WTC11 (cell line): ENCODE data around the gene ARMH4. TPM values are rescaled to one million over a fixed set of nuclear protein-coding genes. Genes with fewer than 3 reads are reported as not detected.

Experiments
- ATAC-seq: fragments of 200-7000 bp; cut with Tn5 transposase; 2 replicates; pipeline ENCODE4 v1.10.0; 2021; ENCODE audit warnings: mild to moderate bottlenecking, moderate library complexity
- CTCF ChIA-PET: fragments of 300-600 bp; sonication (Branson Sonifier 250); formaldehyde crosslinking; loops from one replicate; lab custom pipeline; 2021; ENCODE audit warnings: antibody characterized with exemption; lab: Charles Lee
- POLR2A ChIA-PET: fragments of 350-600 bp; sonication (Branson Sonifier 250); formaldehyde crosslinking; loops from one replicate; lab custom pipeline; 2021; ENCODE audit warnings: antibody characterized with exemption; lab: Charles Lee
- DNase-seq: peaks from one replicate; pipeline ENCODE4 v3.0.0; 2021; ENCODE audit warnings: low spot score
- H3K27ac Mint-ChIP-seq: 2 replicates; pipeline ENCODE4 v1.8.0; 2021; ENCODE audit warnings: mixed read lengths
- H3K27me3 Mint-ChIP-seq: 2 replicates; pipeline ENCODE4 v1.8.0; 2021; ENCODE audit warnings: low read depth, mild to moderate bottlenecking, moderate library complexity, mixed read lengths
- H3K36me3 Mint-ChIP-seq: 2 replicates; pipeline ENCODE4 v1.8.0; 2021; ENCODE audit warnings: mixed read lengths
- H3K4me1 Mint-ChIP-seq: 2 replicates; pipeline ENCODE4 v1.8.0; 2022; ENCODE audit warnings: mixed read lengths
- H3K4me3 Mint-ChIP-seq: 2 replicates; pipeline ENCODE4 v1.8.0; 2021; ENCODE audit warnings: mild to moderate bottlenecking, moderate library complexity, mixed read lengths
- H3K9me3 Mint-ChIP-seq: 2 replicates; pipeline ENCODE4 v1.8.0; 2021; ENCODE audit warnings: mixed read lengths
- EMX1 ChIP-seq: fragments of 250-450 bp; sonication (Bioruptor Pico); IDR thresholded peaks from 2 replicates; pipeline ENCODE4 v1.8.0; 2021; ENCODE audit warnings: mild to moderate bottlenecking
- ESRRA ChIP-seq: sonication (generic); formaldehyde crosslinking; IDR thresholded peaks from 2 replicates; pipeline ENCODE4 v1.8.1; 2022; ENCODE audit warnings: mild to moderate bottlenecking, missing genetic modification reagents, borderline replicate concordance
- FOXK1 ChIP-seq: sonication (generic); formaldehyde crosslinking; IDR thresholded peaks from 2 replicates; pipeline ENCODE4 v1.8.0; 2022; ENCODE audit warnings: mild to moderate bottlenecking, moderate library complexity, missing genetic modification reagents
- GTF2I ChIP-seq: fragments of 250-450 bp; sonication (Bioruptor Pico); conservative IDR thresholded peaks from 2 replicates; pipeline ENCODE4 v1.4.0; 2021; ENCODE audit warnings: mild to moderate bottlenecking
- IRF2 ChIP-seq: sonication (generic); formaldehyde crosslinking; IDR thresholded peaks from 2 replicates; pipeline ENCODE4 v1.8.0; 2022; ENCODE audit warnings: low read depth, missing genetic modification reagents, borderline replicate concordance
- JUN ChIP-seq: sonication (generic); formaldehyde crosslinking; IDR thresholded peaks from 2 replicates; pipeline ENCODE4 v1.8.0; 2023; ENCODE audit warnings: mild to moderate bottlenecking, missing genetic modification reagents
- MXD4 ChIP-seq: fragments of 250-450 bp; sonication (Bioruptor Pico); IDR thresholded peaks from 2 replicates; pipeline ENCODE4 v1.8.0; 2021; ENCODE audit warnings: mild to moderate bottlenecking, moderate library complexity, borderline replicate concordance
- NFE2L1 ChIP-seq: sonication (generic); formaldehyde crosslinking; IDR thresholded peaks from 2 replicates; pipeline ENCODE4 v1.8.1; 2023; ENCODE audit warnings: missing genetic modification reagents
- NR1H2 ChIP-seq: sonication (generic); formaldehyde crosslinking; IDR thresholded peaks from 2 replicates; pipeline ENCODE4 v1.9.0; 2021; ENCODE audit warnings: mild to moderate bottlenecking, moderate library complexity, missing genetic modification reagents
- TCF7 ChIP-seq: sonication (generic); formaldehyde crosslinking; IDR thresholded peaks from 2 replicates; pipeline ENCODE4 v1.8.0; 2022; ENCODE audit warnings: mild to moderate bottlenecking, low read depth, missing genetic modification reagents, moderate library complexity
- TEAD4 ChIP-seq: sonication (generic); formaldehyde crosslinking; IDR thresholded peaks from 2 replicates; pipeline ENCODE4 v1.8.0; 2022; ENCODE audit warnings: mild to moderate bottlenecking, missing genetic modification reagents
- TP53 ChIP-seq: sonication (generic); formaldehyde crosslinking; IDR thresholded peaks from 2 replicates; pipeline ENCODE4 v1.8.1; 2023; ENCODE audit warnings: mild to moderate bottlenecking, missing genetic modification reagents
- ZNF138 ChIP-seq: sonication (generic); formaldehyde crosslinking; conservative IDR thresholded peaks from 2 replicates; pipeline ENCODE4 v1.8.1; 2022; ENCODE audit warnings: mild to moderate bottlenecking, moderate library complexity, missing genetic modification reagents
- total RNA-seq: library from RNA; stranded (reverse); gene quantifications from 3 replicates; pipeline ENCODE4 v1.2.3, GENCODE V29; 2021
- TF ChIP-seq, protein P1 (sequence below): fragments of 250-450 bp; sonication (Bioruptor Pico); IDR thresholded peaks from 2 replicates; pipeline ENCODE4 v1.9.0; 2021; ENCODE audit warnings: mild to moderate bottlenecking, borderline replicate concordance
- TF ChIP-seq, protein P2 (sequence below): sonication (generic); formaldehyde crosslinking; IDR thresholded peaks from 2 replicates; pipeline ENCODE4 v1.8.1; 2023; ENCODE audit warnings: mild to moderate bottlenecking, missing genetic modification reagents
- TF ChIP-seq, protein P3 (sequence below): sonication (generic); formaldehyde crosslinking; IDR thresholded peaks from 2 replicates; pipeline ENCODE4 v1.8.0; 2023; ENCODE audit warnings: missing genetic modification reagents
- TF ChIP-seq, protein P4 (sequence below): fragments of 250-450 bp; sonication (Bioruptor Pico); conservative IDR thresholded peaks from 2 replicates; pipeline ENCODE4 v1.9.0; 2021; ENCODE audit warnings: mild to moderate bottlenecking
- TF ChIP-seq, protein P5 (sequence below): sonication (generic); formaldehyde crosslinking; IDR thresholded peaks from 2 replicates; pipeline ENCODE4 v1.8.1; 2022; ENCODE audit warnings: missing genetic modification reagents, borderline replicate concordance
- TF ChIP-seq, protein P6 (sequence below): fragments of 250-450 bp; sonication (Bioruptor Pico); IDR thresholded peaks from 2 replicates; pipeline ENCODE4 v2.1.2; 2022; ENCODE audit warnings: mild to moderate bottlenecking, moderate library complexity
- TF ChIP-seq, protein P7 (sequence below): fragments of 250-450 bp; sonication (Bioruptor Pico); IDR thresholded peaks from 2 replicates; pipeline ENCODE4 v1.8.0; 2021; ENCODE audit warnings: mild to moderate bottlenecking

Gene ARMH4
- total RNA-seq, 1 experiment from 2014 or later, result 12.2 TPM

DNA sequence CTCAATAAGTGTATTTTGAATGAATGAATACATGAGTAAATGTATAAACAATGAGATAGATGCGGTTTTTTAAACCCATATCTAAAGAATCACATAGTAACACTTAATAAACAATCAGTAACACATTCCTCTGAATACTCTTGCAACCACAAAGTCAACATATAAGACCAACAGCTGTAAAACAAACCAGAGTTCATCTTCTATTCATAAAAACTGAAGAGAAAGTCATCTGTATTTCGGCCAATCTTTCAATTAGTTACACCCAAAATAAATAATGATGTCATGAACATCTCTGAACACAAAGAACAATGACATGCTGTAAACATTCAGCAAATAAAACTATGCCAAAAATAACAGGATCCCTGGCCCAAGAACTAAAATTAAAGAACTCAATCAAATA, 47.2 kb downstream of the ARMH4 start:
- ChIA-PET POLR2A (no interaction called here), CTCF (no interaction called here)
- TF ChIP-seq, protein P1, sequence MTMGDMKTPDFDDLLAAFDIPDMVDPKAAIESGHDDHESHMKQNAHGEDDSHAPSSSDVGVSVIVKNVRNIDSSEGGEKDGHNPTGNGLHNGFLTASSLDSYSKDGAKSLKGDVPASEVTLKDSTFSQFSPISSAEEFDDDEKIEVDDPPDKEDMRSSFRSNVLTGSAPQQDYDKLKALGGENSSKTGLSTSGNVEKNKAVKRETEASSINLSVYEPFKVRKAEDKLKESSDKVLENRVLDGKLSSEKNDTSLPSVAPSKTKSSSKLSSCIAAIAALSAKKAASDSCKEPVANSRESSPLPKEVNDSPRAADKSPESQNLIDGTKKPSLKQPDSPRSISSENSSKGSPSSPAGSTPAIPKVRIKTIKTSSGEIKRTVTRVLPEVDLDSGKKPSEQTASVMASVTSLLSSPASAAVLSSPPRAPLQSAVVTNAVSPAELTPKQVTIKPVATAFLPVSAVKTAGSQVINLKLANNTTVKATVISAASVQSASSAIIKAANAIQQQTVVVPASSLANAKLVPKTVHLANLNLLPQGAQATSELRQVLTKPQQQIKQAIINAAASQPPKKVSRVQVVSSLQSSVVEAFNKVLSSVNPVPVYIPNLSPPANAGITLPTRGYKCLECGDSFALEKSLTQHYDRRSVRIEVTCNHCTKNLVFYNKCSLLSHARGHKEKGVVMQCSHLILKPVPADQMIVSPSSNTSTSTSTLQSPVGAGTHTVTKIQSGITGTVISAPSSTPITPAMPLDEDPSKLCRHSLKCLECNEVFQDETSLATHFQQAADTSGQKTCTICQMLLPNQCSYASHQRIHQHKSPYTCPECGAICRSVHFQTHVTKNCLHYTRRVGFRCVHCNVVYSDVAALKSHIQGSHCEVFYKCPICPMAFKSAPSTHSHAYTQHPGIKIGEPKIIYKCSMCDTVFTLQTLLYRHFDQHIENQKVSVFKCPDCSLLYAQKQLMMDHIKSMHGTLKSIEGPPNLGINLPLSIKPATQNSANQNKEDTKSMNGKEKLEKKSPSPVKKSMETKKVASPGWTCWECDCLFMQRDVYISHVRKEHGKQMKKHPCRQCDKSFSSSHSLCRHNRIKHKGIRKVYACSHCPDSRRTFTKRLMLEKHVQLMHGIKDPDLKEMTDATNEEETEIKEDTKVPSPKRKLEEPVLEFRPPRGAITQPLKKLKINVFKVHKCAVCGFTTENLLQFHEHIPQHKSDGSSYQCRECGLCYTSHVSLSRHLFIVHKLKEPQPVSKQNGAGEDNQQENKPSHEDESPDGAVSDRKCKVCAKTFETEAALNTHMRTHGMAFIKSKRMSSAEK (CRISPR knock-in tag), result no peak
- TF ChIP-seq NFE2L1 (CRISPR knock-in tag), result no peak
- no peak for TF ChIP-seq GTF2I (CRISPR knock-in tag)
- Mint-ChIP-seq H3K4me3 (no peak overlapping the region), H3K4me1 (no peaks in the 10 kb centered on the region), H3K36me3 (no peaks in the 10 kb centered on the region), H3K27ac (no peak overlapping the region), H3K9me3 (no peaks in the 10 kb centered on the region), H3K27me3 (no peaks in the 10 kb centered on the region; the same call in 1 of the 2 replicates)
- ATAC-seq, result no peak
- DNase-seq, result no peak

DNA sequence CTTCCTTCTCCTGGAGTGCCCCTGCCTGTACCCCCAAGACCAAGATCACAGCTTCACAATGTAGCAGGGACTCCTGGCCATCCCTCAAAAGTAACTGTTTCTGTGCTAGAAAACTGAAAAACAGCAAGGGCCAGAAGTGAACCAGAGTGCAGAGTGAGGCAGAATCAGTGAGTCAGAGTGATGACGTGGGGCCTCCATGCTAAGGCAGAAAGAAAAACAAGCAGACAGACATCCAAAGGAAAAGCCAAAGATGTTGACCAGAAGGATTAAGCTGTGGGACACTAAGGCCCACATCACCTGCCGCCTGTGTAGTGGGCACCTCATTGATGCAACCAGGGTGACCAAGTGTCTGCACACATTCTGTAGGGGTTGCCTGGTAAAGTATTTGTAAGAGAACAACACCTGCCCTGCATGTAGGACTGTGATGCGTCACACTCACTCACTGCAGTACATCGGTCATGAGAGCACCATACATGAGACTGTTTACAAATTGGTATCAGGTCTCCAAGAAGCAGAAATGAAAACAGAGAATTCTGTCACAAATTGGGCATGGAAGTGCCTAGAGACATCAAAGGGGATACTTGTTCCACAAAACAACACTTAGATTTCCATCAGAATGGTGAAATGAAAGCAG, 51.2 kb downstream of the ARMH4 start:
- no peaks in the 10 kb centered on the region; the same call in 1 of the 2 replicates for H3K27me3 Mint-ChIP-seq
- no peak for DNase-seq
- H3K27ac Mint-ChIP-seq, result no peak overlapping the region
- ChIA-PET CTCF (no interaction called here), POLR2A (no interaction called here)
- H3K9me3 Mint-ChIP-seq, result no peaks in the 10 kb centered on the region
- H3K4me3 Mint-ChIP-seq, result no peak overlapping the region
- no peaks in the 10 kb centered on the region for H3K36me3 Mint-ChIP-seq
- no peaks in the 10 kb centered on the region; the same call in 1 of the 2 replicates for H3K4me1 Mint-ChIP-seq
- no peak for ATAC-seq
- TF ChIP-seq JUN (CRISPR knock-in tag) (no peak), ESRRA (CRISPR knock-in tag) (no peak), TCF7 (no peak), EMX1 (no peak), MXD4 (CRISPR knock-in tag) (no peak), TP53 (CRISPR knock-in tag) (no peak), ZNF138 (no peak), NR1H2 (CRISPR knock-in tag) (no peak), FOXK1 (CRISPR knock-in tag) (no peak), TEAD4 (CRISPR knock-in tag) (no peak), IRF2 (CRISPR knock-in tag) (no peak)
- TF ChIP-seq, protein P2, sequence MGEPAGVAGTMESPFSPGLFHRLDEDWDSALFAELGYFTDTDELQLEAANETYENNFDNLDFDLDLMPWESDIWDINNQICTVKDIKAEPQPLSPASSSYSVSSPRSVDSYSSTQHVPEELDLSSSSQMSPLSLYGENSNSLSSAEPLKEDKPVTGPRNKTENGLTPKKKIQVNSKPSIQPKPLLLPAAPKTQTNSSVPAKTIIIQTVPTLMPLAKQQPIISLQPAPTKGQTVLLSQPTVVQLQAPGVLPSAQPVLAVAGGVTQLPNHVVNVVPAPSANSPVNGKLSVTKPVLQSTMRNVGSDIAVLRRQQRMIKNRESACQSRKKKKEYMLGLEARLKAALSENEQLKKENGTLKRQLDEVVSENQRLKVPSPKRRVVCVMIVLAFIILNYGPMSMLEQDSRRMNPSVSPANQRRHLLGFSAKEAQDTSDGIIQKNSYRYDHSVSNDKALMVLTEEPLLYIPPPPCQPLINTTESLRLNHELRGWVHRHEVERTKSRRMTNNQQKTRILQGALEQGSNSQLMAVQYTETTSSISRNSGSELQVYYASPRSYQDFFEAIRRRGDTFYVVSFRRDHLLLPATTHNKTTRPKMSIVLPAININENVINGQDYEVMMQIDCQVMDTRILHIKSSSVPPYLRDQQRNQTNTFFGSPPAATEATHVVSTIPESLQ, result no peak
- TF ChIP-seq, protein P3, sequence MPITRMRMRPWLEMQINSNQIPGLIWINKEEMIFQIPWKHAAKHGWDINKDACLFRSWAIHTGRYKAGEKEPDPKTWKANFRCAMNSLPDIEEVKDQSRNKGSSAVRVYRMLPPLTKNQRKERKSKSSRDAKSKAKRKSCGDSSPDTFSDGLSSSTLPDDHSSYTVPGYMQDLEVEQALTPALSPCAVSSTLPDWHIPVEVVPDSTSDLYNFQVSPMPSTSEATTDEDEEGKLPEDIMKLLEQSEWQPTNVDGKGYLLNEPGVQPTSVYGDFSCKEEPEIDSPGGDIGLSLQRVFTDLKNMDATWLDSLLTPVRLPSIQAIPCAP (CRISPR knock-in tag), result no peak
- TF ChIP-seq, protein P4, sequence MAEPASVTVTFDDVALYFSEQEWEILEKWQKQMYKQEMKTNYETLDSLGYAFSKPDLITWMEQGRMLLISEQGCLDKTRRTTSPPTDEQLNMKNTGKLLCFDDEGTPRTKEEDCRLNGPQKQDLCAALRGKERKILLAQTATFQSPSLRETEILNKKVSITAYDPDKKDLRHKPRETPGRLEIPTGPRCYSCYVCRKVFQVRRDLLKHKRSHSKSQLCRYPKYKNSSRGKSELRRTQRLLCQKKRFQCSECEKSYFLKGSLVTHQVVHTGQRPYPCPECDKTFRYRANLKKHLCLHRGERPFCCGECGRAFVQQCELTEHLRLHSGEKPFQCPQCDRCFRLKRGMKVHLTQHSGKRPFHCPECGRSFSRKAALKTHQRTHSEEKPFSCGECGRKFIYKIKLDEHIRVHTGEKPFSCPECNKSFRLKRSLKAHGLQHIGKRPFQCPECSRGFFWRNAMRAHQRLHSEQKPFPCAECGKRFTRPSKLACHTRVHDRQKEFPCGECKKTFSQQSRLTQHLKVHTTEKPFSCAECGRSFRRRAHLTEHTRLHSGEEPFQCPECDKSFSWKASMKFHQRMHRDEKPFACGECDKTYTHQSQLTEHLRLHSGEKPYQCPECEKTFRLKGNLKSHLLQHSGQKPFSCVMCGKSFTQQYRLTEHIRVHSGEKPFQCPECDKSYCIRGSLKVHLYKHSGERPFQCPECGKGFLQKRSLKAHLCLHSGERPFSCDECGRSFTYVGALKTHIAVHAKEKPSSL (CRISPR knock-in tag), result no peak
- TF ChIP-seq, protein P5, sequence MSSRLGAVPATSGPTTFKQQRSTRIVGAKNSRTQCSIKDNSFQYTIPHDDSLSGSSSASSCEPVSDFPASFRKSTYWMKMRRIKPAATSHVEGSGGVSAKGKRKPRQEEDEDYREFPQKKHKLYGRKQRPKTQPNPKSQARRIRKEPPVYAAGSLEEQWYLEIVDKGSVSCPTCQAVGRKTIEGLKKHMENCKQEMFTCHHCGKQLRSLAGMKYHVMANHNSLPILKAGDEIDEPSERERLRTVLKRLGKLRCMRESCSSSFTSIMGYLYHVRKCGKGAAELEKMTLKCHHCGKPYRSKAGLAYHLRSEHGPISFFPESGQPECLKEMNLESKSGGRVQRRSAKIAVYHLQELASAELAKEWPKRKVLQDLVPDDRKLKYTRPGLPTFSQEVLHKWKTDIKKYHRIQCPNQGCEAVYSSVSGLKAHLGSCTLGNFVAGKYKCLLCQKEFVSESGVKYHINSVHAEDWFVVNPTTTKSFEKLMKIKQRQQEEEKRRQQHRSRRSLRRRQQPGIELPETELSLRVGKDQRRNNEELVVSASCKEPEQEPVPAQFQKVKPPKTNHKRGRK (CRISPR knock-in tag), result no peak
- TF ChIP-seq, protein P6, sequence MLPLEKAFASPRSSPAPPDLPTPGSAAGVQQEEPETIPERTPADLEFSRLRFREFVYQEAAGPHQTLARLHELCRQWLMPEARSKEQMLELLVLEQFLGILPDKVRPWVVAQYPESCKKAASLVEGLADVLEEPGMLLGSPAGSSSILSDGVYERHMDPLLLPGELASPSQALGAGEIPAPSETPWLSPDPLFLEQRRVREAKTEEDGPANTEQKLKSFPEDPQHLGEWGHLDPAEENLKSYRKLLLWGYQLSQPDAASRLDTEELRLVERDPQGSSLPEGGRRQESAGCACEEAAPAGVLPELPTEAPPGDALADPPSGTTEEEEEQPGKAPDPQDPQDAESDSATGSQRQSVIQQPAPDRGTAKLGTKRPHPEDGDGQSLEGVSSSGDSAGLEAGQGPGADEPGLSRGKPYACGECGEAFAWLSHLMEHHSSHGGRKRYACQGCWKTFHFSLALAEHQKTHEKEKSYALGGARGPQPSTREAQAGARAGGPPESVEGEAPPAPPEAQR (CRISPR knock-in tag), result no peak
- TF ChIP-seq, protein P7, sequence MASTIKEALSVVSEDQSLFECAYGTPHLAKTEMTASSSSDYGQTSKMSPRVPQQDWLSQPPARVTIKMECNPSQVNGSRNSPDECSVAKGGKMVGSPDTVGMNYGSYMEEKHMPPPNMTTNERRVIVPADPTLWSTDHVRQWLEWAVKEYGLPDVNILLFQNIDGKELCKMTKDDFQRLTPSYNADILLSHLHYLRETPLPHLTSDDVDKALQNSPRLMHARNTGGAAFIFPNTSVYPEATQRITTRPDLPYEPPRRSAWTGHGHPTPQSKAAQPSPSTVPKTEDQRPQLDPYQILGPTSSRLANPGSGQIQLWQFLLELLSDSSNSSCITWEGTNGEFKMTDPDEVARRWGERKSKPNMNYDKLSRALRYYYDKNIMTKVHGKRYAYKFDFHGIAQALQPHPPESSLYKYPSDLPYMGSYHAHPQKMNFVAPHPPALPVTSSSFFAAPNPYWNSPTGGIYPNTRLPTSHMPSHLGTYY (CRISPR knock-in tag), result no peak
